Raji (cell line): ENCODE results near the gene PYY.

ENCODE experiments used
- POLR2A ChIP-seq: IDR thresholded peaks from 2 replicates; pipeline ENCODE4 v1.6.1; 2011; ENCODE audit warnings: low read depth, low read length, control low read depth; ENCODE audit not compliant: insufficient read depth

The PYY gene

GRCh38 chr17:43953746-43954145 lies at the start of gene PYY:
Gene PYY (minus strand): TSS chr17:43953940. CDS start chr17:43953483, 457 bp downstream.
- no peak for TF ChIP-seq POLR2A

- TF ChIP-seq POLR2A, result no peak
Measured at GRCh38 chr17:44002141-44002848, 48.6 kb upstream of the PYY start.

- no peak for TF ChIP-seq POLR2A
Measured at GRCh38 chr17:44001461-44001920, 47.8 kb upstream of the PYY start.

GRCh38 chr17:44000871-44001460 lies 47.2 kb upstream of the PYY start:
- TF ChIP-seq POLR2A, result no peak

- TF ChIP-seq POLR2A, result no peak
Measured at GRCh38 chr17:44000141-44000860, 46.6 kb upstream of the PYY start.

GRCh38 chr17:43999024-43999423 lies 45.3 kb upstream of the PYY start:
- TF ChIP-seq POLR2A, result no peak

- TF ChIP-seq POLR2A, result no peak
Measured at GRCh38 chr17:43998552-43998951, 44.8 kb upstream of the PYY start.

- TF ChIP-seq POLR2A, result no peak
Measured at GRCh38 chr17:43995150-43995471, 41.4 kb upstream of the PYY start.

GRCh38 chr17:43994272-43995149 lies 40.8 kb upstream of the PYY start:
- no peak for TF ChIP-seq POLR2A

- no peak for TF ChIP-seq POLR2A
Measured at GRCh38 chr17:43992641-43993040, 38.9 kb upstream of the PYY start.

GRCh38 chr17:43988301-43988700 lies 34.6 kb upstream of the PYY start:
- no peak for TF ChIP-seq POLR2A

- TF ChIP-seq POLR2A, result no peak
Measured at GRCh38 chr17:43987131-43988021, 33.6 kb upstream of the PYY start.

GRCh38 chr17:43986225-43986981 lies 32.7 kb upstream of the PYY start:
- TF ChIP-seq POLR2A, result no peak
